ENCODE results near the gene NOTUM.

- no peak for TF ChIP-seq CTCF (conservative IDR thresholded peaks at IDR 0.05; ENCODE audit: low read depth in 2 of 2)
- no peak for TF ChIP-seq EZH2 (IDR thresholded peaks at IDR 0.05; ENCODE audit: low read depth, unreplicated experiment)
- no peak for TF ChIP-seq EZH2phosphoT487 (IDR thresholded peaks at IDR 0.05; ENCODE audit: unreplicated experiment)
- TF ChIP-seq REST (IDR thresholded peaks at IDR 0.05; ENCODE audit: unreplicated experiment): no peak
- no peak for TF ChIP-seq POLR2AphosphoS5 (IDR thresholded peaks at IDR 0.05; ENCODE audit: low read depth)
- TF ChIP-seq ZNF331 (CRISPR knock-in tag; IDR thresholded peaks at IDR 0.05; ENCODE audit: low read depth): no peak
- TF ChIP-seq CREB1 (CRISPR knock-in tag; IDR thresholded peaks at IDR 0.05; ENCODE audit: low read depth): no peak
- TF ChIP-seq ZNF114 (CRISPR knock-in tag; IDR thresholded peaks at IDR 0.05): no peak
- no peak for TF ChIP-seq ETS1 (IDR thresholded peaks at IDR 0.05)
- TF ChIP-seq JUNB (IDR thresholded peaks at IDR 0.05; ENCODE audit: unreplicated experiment): no peak
- no peak for TF ChIP-seq NANOG (IDR thresholded peaks at IDR 0.05; ENCODE audit: borderline replicate concordance)
- no peak for TF ChIP-seq STAT1 (IDR thresholded peaks at IDR 0.05; ENCODE audit: unreplicated experiment)
- no peak for TF ChIP-seq ZNF462 (CRISPR knock-in tag; IDR thresholded peaks at IDR 0.05)
Observed at GRCh38 chr17:81999587-81999975, 38.6 kb upstream of the NOTUM start.

Measured in GM23338 (cell line).